ENCODE results near the gene RTL3.

DNA sequence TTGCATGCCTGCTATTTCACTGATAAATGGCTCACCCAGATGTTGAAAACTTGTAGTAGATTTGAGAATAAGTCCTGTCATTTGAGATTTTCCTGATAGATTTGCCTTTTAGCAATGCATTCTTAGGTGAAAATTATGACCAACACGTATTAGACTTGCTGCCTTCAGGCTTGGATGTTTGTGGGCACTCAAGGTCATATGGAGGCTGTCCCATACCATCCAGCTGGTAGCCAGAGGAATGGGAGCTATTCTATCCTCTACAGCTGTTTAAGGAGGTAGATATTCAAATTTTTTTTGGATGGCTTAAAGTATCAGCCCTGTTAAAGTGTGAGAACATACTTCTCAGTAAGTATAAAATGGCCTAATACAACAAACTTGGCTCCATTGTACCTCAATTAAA is 34.7 kb downstream of the RTL3 start:
- TF ChIP-seq, protein P1, sequence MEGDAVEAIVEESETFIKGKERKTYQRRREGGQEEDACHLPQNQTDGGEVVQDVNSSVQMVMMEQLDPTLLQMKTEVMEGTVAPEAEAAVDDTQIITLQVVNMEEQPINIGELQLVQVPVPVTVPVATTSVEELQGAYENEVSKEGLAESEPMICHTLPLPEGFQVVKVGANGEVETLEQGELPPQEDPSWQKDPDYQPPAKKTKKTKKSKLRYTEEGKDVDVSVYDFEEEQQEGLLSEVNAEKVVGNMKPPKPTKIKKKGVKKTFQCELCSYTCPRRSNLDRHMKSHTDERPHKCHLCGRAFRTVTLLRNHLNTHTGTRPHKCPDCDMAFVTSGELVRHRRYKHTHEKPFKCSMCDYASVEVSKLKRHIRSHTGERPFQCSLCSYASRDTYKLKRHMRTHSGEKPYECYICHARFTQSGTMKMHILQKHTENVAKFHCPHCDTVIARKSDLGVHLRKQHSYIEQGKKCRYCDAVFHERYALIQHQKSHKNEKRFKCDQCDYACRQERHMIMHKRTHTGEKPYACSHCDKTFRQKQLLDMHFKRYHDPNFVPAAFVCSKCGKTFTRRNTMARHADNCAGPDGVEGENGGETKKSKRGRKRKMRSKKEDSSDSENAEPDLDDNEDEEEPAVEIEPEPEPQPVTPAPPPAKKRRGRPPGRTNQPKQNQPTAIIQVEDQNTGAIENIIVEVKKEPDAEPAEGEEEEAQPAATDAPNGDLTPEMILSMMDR (conservative IDR thresholded peaks at IDR 0.05 in 1 of 2, IDR thresholded peaks at IDR 0.05 in 1 of 2; ENCODE audit: extremely low read depth in 1 of 2, insufficient read depth in 1 of 2, low read depth in 1 of 2, low read length in 2 of 2), result no peak
- TF ChIP-seq EZH2 (IDR thresholded peaks at IDR 0.05; ENCODE audit: borderline replicate concordance, low read length), result no peak
